Fibroblast of gingiva (primary cell): ENCODE measurements around the gene PRR18.

ENCODE experiments used
- DNase-seq: peaks from one replicate; pipeline ENCODE4 v3.0.0-alpha.2; 2011; ENCODE audit warnings: low read depth

The PRR18 gene

DNA sequence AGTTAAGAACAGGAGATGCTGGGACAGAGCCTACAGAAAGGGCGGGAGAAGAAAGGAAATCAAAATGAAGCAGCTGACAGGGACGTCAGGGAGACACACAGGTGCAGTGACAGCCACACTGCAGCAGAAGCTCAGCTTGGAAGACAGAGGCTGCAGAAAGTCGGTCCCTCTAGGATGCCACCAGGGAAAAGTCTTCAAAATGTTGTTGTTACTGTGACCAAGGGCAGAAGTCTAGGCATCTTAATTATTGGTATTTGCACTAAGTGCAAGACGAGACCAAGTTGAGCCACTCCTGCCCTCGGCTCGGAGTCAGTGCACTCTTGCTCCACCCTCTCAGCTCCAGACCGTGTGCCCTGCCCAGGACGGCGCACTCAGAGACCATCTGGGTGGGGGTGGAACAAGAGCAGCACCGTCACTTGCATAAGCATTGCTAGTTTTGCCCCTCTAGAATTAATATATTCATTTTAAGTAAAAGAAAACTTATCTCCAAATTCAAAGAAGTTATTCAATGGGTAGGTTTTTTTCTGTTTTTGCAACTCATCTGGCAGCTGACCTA is 2.6 kb downstream of the PRR18 start:
- no peak for DNase-seq

- DNase-seq, result no peak
Measured at GRCh38 chr6:166304106-166304505, 4.1 kb downstream of the PRR18 start.

DNA sequence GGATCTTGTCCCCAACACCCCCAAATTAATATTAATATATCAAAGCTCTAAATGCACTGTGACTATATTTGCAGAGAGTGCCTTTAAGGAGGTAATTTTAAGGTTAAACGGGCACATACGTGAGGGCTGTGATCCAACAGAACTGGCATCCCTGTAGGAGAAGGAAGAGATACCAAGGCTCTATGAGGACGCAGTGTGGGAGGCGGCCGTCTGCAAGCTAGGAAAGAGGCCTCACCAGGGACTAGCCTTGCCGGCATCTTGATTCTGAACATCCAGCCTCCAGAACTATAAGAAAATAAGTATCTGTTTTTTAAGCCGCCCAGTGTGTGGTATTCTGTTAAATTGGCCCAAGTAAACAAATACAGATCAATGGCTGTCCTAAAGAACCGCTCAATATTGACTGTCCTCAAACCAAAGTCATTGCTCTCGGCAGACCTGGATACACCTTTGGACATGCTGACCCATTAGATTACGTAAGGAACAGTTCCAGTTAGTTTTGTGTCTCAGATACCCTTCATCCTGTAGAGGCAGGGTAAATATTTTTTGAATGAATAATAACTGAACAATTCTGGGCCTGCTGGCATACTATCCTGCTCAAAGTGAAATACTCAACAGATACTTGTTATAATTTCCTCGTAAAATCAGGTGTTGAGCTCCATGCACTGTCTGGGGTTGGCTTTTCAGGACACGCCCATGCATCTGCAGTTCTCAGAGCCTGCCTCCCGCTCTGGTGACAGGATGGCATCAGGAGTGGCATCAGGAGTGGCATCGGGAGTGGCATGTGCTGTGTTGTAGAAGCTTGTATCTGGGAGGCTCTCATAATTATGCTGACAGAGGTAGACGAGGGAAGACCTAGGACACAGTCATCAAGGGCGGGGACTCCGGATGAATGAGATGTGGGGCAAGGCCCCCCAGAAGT is 6.3 kb downstream of the PRR18 start:
- no peak for DNase-seq

- no peak for DNase-seq
Measured at GRCh38 chr6:166300357-166300987, 7.7 kb downstream of the PRR18 start.

- DNase-seq, result no peak
Measured at GRCh38 chr6:166297606-166298005, 10.6 kb downstream of the PRR18 start.

GRCh38 chr6:166296035-166296883 is 11.9 kb downstream of the PRR18 start:
- DNase-seq, result no peak

GRCh38 chr6:166293731-166294584 is 14.2 kb downstream of the PRR18 start:
- no peak for DNase-seq

DNA sequence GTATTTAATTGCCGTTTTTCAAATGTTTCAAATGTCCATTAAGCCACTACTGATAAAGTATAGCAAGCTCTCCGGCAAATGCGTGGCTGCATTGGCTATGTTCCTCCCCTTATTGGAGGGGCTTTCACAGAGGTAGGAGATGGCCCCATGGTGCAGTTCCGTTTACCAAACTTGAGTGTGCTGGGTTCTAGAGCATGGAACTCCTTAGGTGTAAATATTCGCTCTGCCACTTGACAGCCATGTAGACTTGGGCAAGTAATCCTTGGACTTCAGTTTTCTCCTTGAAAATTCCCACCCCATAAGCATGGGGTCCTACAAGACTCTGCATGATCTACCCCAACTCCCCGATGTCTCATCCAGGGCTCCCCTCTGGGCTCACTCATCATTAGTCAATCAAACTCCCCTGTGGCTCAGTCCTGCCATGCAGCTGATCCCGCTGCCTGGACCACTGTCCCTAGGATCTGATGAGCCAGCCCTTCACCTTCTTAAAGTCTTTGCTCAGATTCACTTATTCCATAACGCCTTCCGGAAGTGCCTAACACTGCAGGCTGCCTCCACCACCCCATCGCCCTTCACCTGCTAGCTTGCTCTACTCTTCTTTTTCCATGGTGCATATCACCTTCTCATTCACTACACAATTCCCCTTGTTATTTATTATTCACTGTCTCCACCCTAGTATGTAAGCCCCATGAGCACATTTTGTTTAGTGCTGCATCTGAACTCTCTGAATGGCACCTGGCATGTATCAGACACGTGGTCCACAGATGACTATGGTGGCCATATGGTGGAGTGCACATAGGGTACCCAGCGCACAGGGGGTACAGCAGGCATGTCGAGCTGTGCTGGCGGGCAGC is 18.8 kb downstream of the PRR18 start:
- DNase-seq, result no peak

GRCh38 chr6:166286839-166287271 is 21.3 kb downstream of the PRR18 start:
- no peak for DNase-seq

DNA sequence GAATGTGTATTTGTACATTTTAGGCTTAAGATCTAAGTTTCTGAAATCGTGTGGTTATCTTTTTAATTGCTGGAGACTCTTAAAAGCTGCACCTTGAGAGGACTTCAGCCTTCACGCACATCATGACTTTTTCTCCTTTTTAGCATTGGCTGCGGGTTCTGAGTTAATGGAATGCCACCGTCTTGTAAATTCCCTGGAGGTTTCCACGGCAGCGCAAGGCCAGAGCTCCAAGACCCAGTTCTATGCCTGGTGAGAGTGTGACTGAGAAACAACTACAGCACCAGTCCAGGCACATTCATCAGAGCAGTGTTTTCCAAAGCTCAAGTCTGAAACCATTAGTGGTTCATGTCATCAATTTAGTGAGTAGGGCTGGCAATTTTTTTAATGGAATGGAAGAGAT is 23.0 kb downstream of the PRR18 start:
- no peak for DNase-seq

- DNase-seq, result no peak
Measured at GRCh38 chr6:166284640-166285039, 23.6 kb downstream of the PRR18 start.

DNA sequence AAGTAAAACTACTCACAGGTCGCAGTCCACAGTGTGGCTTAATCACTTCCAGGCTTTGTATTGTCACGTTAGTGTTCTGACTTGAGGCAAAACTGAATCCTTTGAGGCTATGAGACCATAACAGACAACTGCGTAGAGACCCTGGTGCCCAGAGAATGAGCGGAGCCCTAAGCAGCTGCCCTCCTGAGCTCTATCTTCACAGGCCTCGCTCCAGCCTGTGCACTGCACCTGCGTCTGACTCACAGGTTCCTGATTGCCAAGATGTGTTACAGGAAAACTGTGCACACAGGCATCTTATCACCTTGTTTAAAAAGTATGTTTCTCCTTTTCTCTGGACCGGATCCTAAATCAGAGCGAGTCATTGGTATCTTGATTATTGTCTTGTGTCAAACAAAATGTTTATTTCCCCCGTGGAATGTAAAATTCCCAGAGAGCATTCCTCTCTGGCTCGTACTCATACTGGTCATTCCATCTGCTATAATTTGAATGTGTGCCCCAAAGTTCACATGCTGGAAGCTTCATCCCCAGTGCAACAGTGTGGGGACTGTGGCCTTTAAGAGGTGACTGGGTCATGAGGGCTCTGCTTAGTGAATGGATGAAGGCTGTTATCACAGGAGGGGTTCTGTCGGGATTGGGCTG is 25.7 kb downstream of the PRR18 start:
- no peak for DNase-seq

GRCh38 chr6:166281104-166281503 is 27.1 kb downstream of the PRR18 start:
- DNase-seq, result no peak

DNA sequence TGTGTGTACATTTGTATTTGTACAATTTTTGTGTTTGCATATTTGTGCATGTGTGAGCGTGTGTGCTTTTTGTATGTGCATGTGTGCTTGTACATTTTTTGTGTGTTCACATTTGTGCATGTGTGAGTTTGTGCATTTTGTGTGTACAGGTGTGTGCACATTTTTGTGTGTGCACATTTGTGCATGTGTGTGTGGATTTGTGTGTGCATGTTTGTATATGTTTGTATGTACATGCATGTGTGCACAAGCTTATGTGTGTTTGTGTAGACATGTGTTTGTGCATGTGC is 28.9 kb downstream of the PRR18 start:
- DNase-seq, result no peak

DNA sequence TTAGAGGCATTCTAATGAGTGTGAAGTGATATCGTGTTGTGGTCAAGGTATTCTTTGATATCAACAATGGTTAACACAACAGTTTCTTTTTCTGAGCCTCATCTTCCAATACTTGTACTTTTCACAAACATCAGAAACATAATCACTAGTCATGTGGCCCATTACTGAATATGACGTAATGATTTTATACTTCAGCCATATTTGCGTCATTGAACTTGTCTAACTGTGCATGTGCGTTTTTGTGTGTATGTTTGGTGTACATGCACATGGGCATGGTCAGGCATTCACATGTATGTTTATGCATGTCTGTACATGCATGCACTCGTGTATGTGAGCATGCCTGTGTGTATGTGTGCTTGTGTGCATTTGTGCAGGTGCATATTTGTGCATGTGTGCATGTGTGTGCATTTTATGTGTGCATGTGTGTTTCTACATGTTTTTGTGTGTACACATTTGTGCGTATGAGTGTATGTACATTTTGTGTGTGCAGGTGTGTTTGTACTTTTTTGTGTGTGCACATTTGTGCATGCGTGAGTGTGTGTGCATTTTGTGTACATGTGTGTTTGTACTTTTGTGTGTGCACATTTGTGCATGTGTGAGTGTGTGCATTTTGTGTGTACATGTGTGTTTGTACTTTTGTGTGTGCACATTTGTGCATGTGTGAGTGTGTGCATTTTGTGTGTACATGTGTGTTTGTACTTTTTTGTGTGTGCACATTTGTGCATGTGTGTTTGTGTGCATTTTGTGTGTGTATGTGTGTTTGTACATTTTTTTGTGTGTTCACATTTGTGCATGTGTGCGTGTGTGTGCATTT is 29.4 kb downstream of the PRR18 start:
- no peak for DNase-seq

DNA sequence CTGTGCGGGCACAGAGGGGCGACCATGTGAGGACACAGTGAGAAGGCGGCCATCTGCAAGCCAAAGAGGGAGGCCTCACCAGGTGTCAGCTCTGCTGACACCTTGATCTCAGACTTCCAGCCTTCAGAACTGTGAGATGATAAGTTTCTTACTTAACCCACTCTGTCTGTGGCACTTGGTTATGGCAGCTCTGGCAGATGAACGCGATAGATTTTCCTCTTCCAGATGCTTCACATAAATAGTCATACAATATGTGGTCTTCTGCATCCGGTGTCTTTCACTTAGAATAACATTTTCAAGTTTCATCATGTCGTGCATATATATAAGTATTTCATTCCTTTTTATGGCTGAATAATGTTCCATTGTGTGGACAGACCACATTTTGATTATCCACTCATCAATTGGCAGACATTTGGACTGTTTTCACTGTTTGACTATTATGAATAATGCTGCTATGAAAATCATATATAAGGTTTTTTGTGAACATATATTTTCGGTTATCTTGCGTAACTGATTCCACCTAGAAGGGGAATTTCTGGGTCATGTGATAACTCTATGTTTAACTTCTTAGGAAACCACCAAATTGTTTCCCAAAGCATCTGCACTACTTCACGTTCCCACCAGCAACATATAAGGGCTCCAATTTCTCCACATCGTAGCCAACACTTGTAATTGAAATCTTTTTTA is 30.2 kb downstream of the PRR18 start:
- DNase-seq, result no peak

DNA sequence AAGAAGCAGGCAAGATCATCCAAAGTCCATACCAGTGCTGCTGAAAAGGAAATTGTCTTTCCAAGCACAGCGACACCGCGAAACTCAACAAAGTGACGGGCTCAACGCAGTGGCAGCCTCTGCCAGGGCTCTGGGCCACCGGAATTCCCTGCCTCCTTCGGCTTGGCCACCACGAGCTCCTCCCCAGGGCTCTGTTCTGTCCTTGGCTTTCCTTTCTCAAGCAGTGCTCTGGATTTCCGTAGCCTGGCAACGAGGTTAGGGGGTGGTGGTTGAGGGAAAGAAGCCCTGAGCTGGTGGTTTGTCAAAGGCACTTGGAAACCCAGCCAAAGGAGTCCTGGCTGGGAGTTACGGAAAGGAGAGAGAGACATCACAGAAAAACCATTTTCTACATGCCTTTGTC is 31.2 kb downstream of the PRR18 start:
- DNase-seq, result peak; percentile 38

GRCh38 chr6:166275714-166276166 is 32.5 kb downstream of the PRR18 start:
- peak; percentile 44 for DNase-seq
